H1 (cell line): ENCODE data around the gene CACNA1D. TPM values are rescaled to one million over a fixed set of nuclear protein-coding genes. Genes with fewer than 3 reads are reported as not detected.

Experiments
- CTCF ChIA-PET: fragments of 300-600 bp; sonication (Branson Sonifier 250); formaldehyde crosslinking; loops from one replicate; lab custom pipeline; 2021; ENCODE audit not compliant: partially characterized antibody; lab: Charles Lee
- POLR2A ChIA-PET: fragments of 300-600 bp; sonication (Branson Sonifier 250); formaldehyde crosslinking; loops from one replicate; lab custom pipeline; 2021; ENCODE audit warnings: inconsistent platforms; ENCODE audit not compliant: partially characterized antibody; lab: Charles Lee
- DNase-seq, 2 experiments: peaks; one replicate each; pipeline versions ENCODE4 v3.0.0 to v3.0.0-alpha.2; 2010 to 2022; ENCODE audit warnings: low spot score in 2 of 2, low read depth in 1 of 2, mixed read lengths in 1 of 2
- FAIRE-seq: peaks from 2 replicates; lab custom pipeline; 2011; peaks lifted over from hg19 to GRCh38; lab: Jason Lieb, UNC
- H2AFZ ChIP-seq: 2 replicates; pipeline ENCODE4 v1.8.1; 2012; ENCODE audit warnings: low read length, inconsistent platforms
- H2AK5ac ChIP-seq: 2 replicates; pipeline ENCODE4 v1.6.1; 2013; ENCODE audit warnings: low read depth, low read length
- H2BK120ac ChIP-seq: replicated peaks from 2 replicates; pipeline ENCODE3; 2013; ENCODE audit warnings: low read depth, low read length, inconsistent platforms
- H2BK12ac ChIP-seq: 2 replicates; pipeline ENCODE4 v1.6.1; 2013; ENCODE audit warnings: low read depth, low read length
- H2BK15ac ChIP-seq: 2 replicates; pipeline ENCODE4 v1.6.1; 2013; ENCODE audit warnings: low read length
- H2BK20ac ChIP-seq: 2 replicates; pipeline ENCODE4 v1.6.1; 2013; ENCODE audit warnings: low read length
- H2BK5ac ChIP-seq: 2 replicates; pipeline ENCODE4 v1.6.1; 2013; ENCODE audit warnings: low read depth, low read length
- H3K14ac ChIP-seq: 2 replicates; pipeline ENCODE4 v1.6.1; 2013; ENCODE audit warnings: inconsistent platforms; ENCODE audit not compliant: insufficient read length
- H3K18ac ChIP-seq: 2 replicates; pipeline ENCODE4 v1.6.1; 2013; ENCODE audit warnings: low read length; ENCODE audit errors: extremely low read depth
- H3K23ac ChIP-seq: 2 replicates; pipeline ENCODE4 v1.6.1; 2013; ENCODE audit warnings: inconsistent platforms; ENCODE audit not compliant: insufficient read length
- H3K23me2 ChIP-seq: 2 replicates; pipeline ENCODE4 v1.6.1; 2013; ENCODE audit warnings: low read depth, low read length
- H3K27ac ChIP-seq: 2 replicates; pipeline ENCODE4 v1.6.1; 2011; ENCODE audit warnings: low read depth, low read length, inconsistent platforms
- H3K27me3 ChIP-seq, 4 experiments: replicated peaks in 1 of 4; 1 replicate in 1 of 4; 2 replicates in 3 of 4; pipeline versions ENCODE4 v1.6.1 to v1.8.1; 2011 to 2013; ENCODE audit warnings: low read length in 3 of 4, mild to moderate bottlenecking in 3 of 4, inconsistent platforms in 2 of 4, mixed read lengths in 2 of 4, moderate library complexity in 1 of 4; ENCODE audit not compliant: control insufficient read depth in 3 of 4, insufficient read depth in 3 of 4; ENCODE audit errors: extremely low read depth in 1 of 4
- H3K36me3 ChIP-seq, 4 experiments: 2 replicates each; pipeline versions ENCODE4 v1.6.1 to v1.8.1; 2011 to 2013; ENCODE audit warnings: mild to moderate bottlenecking in 4 of 4, low read length in 3 of 4, moderate library complexity in 2 of 4, control low read depth in 1 of 4, inconsistent platforms in 1 of 4; ENCODE audit not compliant: insufficient read depth in 4 of 4, control insufficient read depth in 2 of 4
- H3K4ac ChIP-seq: replicated peaks from 2 replicates; pipeline ENCODE3; 2013; ENCODE audit warnings: low read length, low read depth, mixed read lengths, inconsistent platforms; ENCODE audit not compliant: insufficient read length
- H3K4me1 ChIP-seq, 4 experiments: replicated peaks in 1 of 4; 1 replicate in 1 of 4; 2 replicates in 3 of 4; pipeline versions ENCODE4 v1.6.1 to v1.8.1; 2011 to 2013; ENCODE audit warnings: low read length in 3 of 4, inconsistent platforms in 2 of 4, mixed read lengths in 1 of 4; ENCODE audit not compliant: insufficient read depth in 4 of 4, control insufficient read depth in 3 of 4
- H3K4me2 ChIP-seq, 2 experiments: 2 replicates each; pipeline versions ENCODE4 v1.6.1 to v1.8.1; 2011 to 2013; ENCODE audit warnings: low read depth in 2 of 2, low read length in 2 of 2, control low read depth in 1 of 2, inconsistent platforms in 1 of 2, mild to moderate bottlenecking in 1 of 2; ENCODE audit not compliant: insufficient read depth in 1 of 2
- H3K4me3 ChIP-seq, 4 experiments: fragments of 200-600, 300-600 bp in 1 of 4; sonication (generic), shearing (Covaris generic), sonication (Bioruptor Twin) in 1 of 4; 2 replicates each; pipeline versions ENCODE4 v1.5.1 to v1.8.1; 2011 to 2016; ENCODE audit warnings: low read length in 4 of 4, low read depth in 3 of 4, control low read depth in 2 of 4, inconsistent platforms in 2 of 4, mild to moderate bottlenecking in 2 of 4, mixed read lengths in 1 of 4, moderate library complexity in 1 of 4; ENCODE audit not compliant: insufficient read depth in 2 of 4; ENCODE audit errors: extremely low read depth in 1 of 4
- H3K56ac ChIP-seq: replicated peaks from 2 replicates; pipeline ENCODE3; 2013; ENCODE audit warnings: low read depth, mild to moderate bottlenecking, mixed read lengths, low read length, inconsistent platforms; ENCODE audit not compliant: insufficient read length
- H3K79me1 ChIP-seq: 2 replicates; pipeline ENCODE4 v1.6.1; 2013; ENCODE audit warnings: low read depth, low read length, control low read depth
- H3K79me2 ChIP-seq, 2 experiments: 2 replicates each; pipeline versions ENCODE4 v1.6.1 to v1.8.1; 2012 to 2013; ENCODE audit warnings: low read length in 2 of 2, mild to moderate bottlenecking in 2 of 2, inconsistent platforms in 1 of 2; ENCODE audit not compliant: insufficient read depth in 2 of 2, control insufficient read depth in 1 of 2
- H3K9ac ChIP-seq, 4 experiments: replicated peaks in 1 of 4; 1 replicate in 1 of 4; 2 replicates in 3 of 4; pipeline versions ENCODE4 v1.6.1 to v1.8.1; 2011 to 2013; ENCODE audit warnings: low read depth in 3 of 4, low read length in 3 of 4, control low read depth in 2 of 4, mild to moderate bottlenecking in 2 of 4, moderate library complexity in 2 of 4, inconsistent platforms in 1 of 4; ENCODE audit errors: extremely low read depth in 1 of 4
- H3K9me3 ChIP-seq, 2 experiments: 2 replicates each; pipeline versions ENCODE4 v1.6.1 to v1.8.1; 2012 to 2013; ENCODE audit warnings: mild to moderate bottlenecking in 2 of 2, moderate library complexity in 2 of 2, control low read depth in 1 of 2, inconsistent platforms in 1 of 2, low read depth in 1 of 2, low read length in 1 of 2, mixed read lengths in 1 of 2; ENCODE audit not compliant: insufficient read depth in 2 of 2
- H4K20me1 ChIP-seq, 2 experiments: replicated peaks in 1 of 2; 2 replicates each; pipeline versions ENCODE3 to v1.8.1; 2011 to 2013; ENCODE audit warnings: inconsistent platforms in 2 of 2, low read length in 2 of 2, mild to moderate bottlenecking in 1 of 2; ENCODE audit not compliant: insufficient read depth in 2 of 2, control insufficient read depth in 1 of 2
- H4K5ac ChIP-seq: 2 replicates; pipeline ENCODE4 v1.6.1; 2013; ENCODE audit warnings: low read length, low read depth, mixed read lengths, inconsistent platforms; ENCODE audit not compliant: insufficient read length
- H4K8ac ChIP-seq: 2 replicates; pipeline ENCODE4 v1.8.0; 2013; ENCODE audit warnings: mild to moderate bottlenecking, moderate library complexity, low read length, inconsistent platforms; ENCODE audit not compliant: insufficient read depth; ENCODE audit errors: extremely low read depth
- H4K91ac ChIP-seq: replicated peaks from 2 replicates; pipeline ENCODE3; 2013; ENCODE audit warnings: low read length, mixed read lengths, inconsistent platforms; ENCODE audit not compliant: insufficient read length
- CHD1 ChIP-seq: IDR thresholded peaks from 2 replicates; pipeline ENCODE4 v1.6.1; 2012; ENCODE audit warnings: low read depth, low read length, improper control_type of control experiment
- PHF8 ChIP-seq: fragments of 200-600 bp; sonication (generic); conservative IDR thresholded peaks from 2 replicates; pipeline ENCODE4 v1.7.1; 2012; ENCODE audit warnings: low read depth, mild to moderate bottlenecking, inconsistent platforms, low read length, moderate library complexity
- RAD21 ChIP-seq, 2 experiments: IDR thresholded peaks in 1 of 2; conservative IDR thresholded peaks in 1 of 2; 2 replicates each; pipeline ENCODE4 v1.6.1; 2011; ENCODE audit warnings: low read depth in 2 of 2, low read length in 2 of 2, improper control_type of control experiment in 1 of 2, inconsistent platforms in 1 of 2, mild to moderate bottlenecking in 1 of 2, moderate library complexity in 1 of 2
- SIRT6 ChIP-seq: IDR thresholded peaks from one replicate; pipeline ENCODE4 v1.7.1; 2012; ENCODE audit warnings: low read length, inconsistent platforms
- SRF ChIP-seq: IDR thresholded peaks from 2 replicates; pipeline ENCODE4 v1.6.1; 2011; ENCODE audit warnings: mild to moderate bottlenecking, low read depth, low read length, moderate library complexity
- TAF7 ChIP-seq: optimal IDR thresholded peaks from 2 replicates; pipeline ENCODE3; 2011; ENCODE audit warnings: low read depth, mild to moderate bottlenecking, inconsistent platforms, low read length, moderate library complexity, borderline replicate concordance
- TBP ChIP-seq: IDR thresholded peaks from 2 replicates; pipeline ENCODE4 v1.6.1; 2011; ENCODE audit warnings: low read depth, low read length, improper control_type of control experiment
- YY1 ChIP-seq: IDR thresholded peaks from 2 replicates; pipeline ENCODE4 v1.6.1; 2011; ENCODE audit warnings: low read depth, mild to moderate bottlenecking, low read length
- WGBS, 2 experiments: shearing (Covaris generic) in 1 of 2; methylation state at CpG; one replicate each; pipeline versions ENCODE4 v1.1.6 to v1.1.7; 2013 to 2015; ENCODE audit warnings: low lambda C conversion rate in 2 of 2, mixed read lengths in 2 of 2, inconsistent platforms in 1 of 2, low coverage in 1 of 2, missing lambda C conversion rate in 1 of 2; ENCODE audit not compliant: insufficient replicate concordance in 2 of 2, insufficient coverage in 1 of 2, insufficient read length in 1 of 2; ENCODE audit errors: extremely low coverage in 1 of 2, missing lambda C conversion rate in 1 of 2; 5-methylcytosine and 5-hydroxymethylcytosine counted together
- polyA plus RNA-seq, 7 experiments: library from polyadenylated mRNA; depleted of rRNA in 3 of 7; stranded (reverse) in 5 of 7; unstranded in 2 of 7; fragments of >200 nt in 5 of 7; fragments of 200-250 nt in 2 of 7; gene quantifications; 1 replicate in 5 of 7; 2 replicates in 1 of 7; 4 replicates in 1 of 7; pipeline versions ENCODE4 v1.2.1 to v1.2.3, GENCODE V29; 2011 to 2013; ENCODE audit warnings: missing spikeins in 2 of 7, mixed read lengths in 2 of 7
- total RNA-seq: library from RNA; stranded (reverse); fragmentation: NEBNext Ultra II Directional; extraction: Animal tissue kit (Norgen Biotek cat#: 25700); gene quantifications from 2 replicates; pipeline ENCODE4 v1.2.1, GENCODE V29; 2021

The CACNA1D gene
- total and polyA plus RNA-seq, 2 of the 8 experiments (the other 6 are each of a cell fraction or from before 2014, with no cell fraction given) = 2.0 to 2.9 TPM

DNA sequence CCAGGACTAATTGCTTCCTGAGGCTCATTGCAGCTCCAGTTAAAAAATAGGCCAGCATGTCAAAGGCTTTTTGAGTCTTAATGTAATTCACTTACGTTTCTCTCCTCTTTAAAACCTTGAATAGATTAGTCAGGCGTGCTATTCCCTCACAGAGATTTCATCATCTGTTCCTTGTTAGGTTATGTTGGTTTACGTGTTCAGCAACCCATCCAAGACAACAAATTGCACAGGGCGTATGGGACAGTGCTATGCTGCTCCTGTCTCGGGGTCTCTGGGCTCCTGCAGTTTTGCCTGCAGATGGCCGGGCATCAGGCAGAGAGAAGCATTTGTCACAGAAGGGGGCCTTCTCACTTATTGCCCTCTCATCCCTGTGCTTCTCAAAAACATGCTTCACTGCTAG lies 234.7 kb downstream of the CACNA1D start:
- ChIA-PET CTCF (interaction anchor here (0.6 to 1.2 kb wide), 3 partner anchors 32 to 95 kb away, joined by 3 to 4 read pairs (median 3); no protein-coding TSS in a partner anchor), POLR2A (no interaction called here)
- Histone ChIP-seq H3K4ac (no peak overlapping the region), H4K5ac (no peak overlapping the region), H3K18ac (no peak overlapping the region), H3K79me2 (no peaks in the 10 kb centered on the region), H4K20me1 (no peaks in the 10 kb centered on the region), H2BK12ac (no peak overlapping the region), H2BK15ac (no peak overlapping the region), H3K27me3 (no peaks in the 10 kb centered on the region), H3K4me3 (no peak overlapping the region), H3K14ac (no peak overlapping the region), H3K4me2 (no peak overlapping the region), H4K91ac (no peak overlapping the region), H2AFZ (no peak overlapping the region), H3K56ac (no peak overlapping the region), H3K9me3 (no peaks in the 10 kb centered on the region), H3K4me1 (no peaks in the 10 kb centered on the region), H3K79me1 (no peaks in the 10 kb centered on the region), H2BK120ac (no peak overlapping the region), H2AK5ac (no peak overlapping the region), H3K36me3 (no peaks in the 10 kb centered on the region), H3K23ac (no peak overlapping the region), H2BK20ac (no peak overlapping the region), H4K8ac (no peak overlapping the region), H3K9ac (peak overlapping the region in 1 of 4 experiments; percentile 9; a peak in 1 of 7 replicates), H2BK5ac (no peak overlapping the region), H3K27ac (no peak overlapping the region), H3K23me2 (no peaks in the 10 kb centered on the region)
- DNase-seq (no peak), FAIRE-seq (no peak)
- WGBS, 2 experiments = 88% methylated on average over 6 of the region's 6 CpGs; no CpG with 5 or more reads in 1 of the 2 experiments
- TF ChIP-seq SIRT6 = no peak
- TF ChIP-seq TBP = no peak
- no peak for TF ChIP-seq SRF
- no peak for TF ChIP-seq TAF7
- TF ChIP-seq RAD21 (IDR thresholded peaks at IDR 0.05 in 1 of 2, conservative IDR thresholded peaks at IDR 0.05 in 1 of 2; ENCODE audit: low read depth in 2 of 2, low read length in 2 of 2) = no peak
- TF ChIP-seq CHD1 = no peak
- TF ChIP-seq PHF8 = no peak
- TF ChIP-seq YY1 = no peak
